Stomach (tissue), 9 donors: ENCODE data around the gene PTGES3L. TPM values are rescaled to one million over a fixed set of nuclear protein-coding genes. Genes with fewer than 3 reads are reported as not detected.

Experiments used
- DNase-seq, 2 donors: peaks; one replicate each; pipeline versions ENCODE4 v3.0.0 to v3.0.0-alpha.2; 2013 to 2019
- H3K27ac ChIP-seq, 5 donors: fragments of 200-600 bp in 4 of 5; sonication (generic) in 4 of 5; one replicate each; pipeline ENCODE4 v1.5.1; 2013 to 2019; ENCODE audit warnings: mild to moderate bottlenecking in 1 of 5, moderate library complexity in 1 of 5
- H3K27me3 ChIP-seq, 3 donors: fragments of 200-600 bp; sonication (generic); one replicate each; pipeline ENCODE4 v1.5.1; 2017 to 2019; ENCODE audit warnings: mixed run types in 1 of 3
- H3K36me3 ChIP-seq, 4 donors: fragments of 200-600 bp; sonication (generic); 1 replicate in 3 of 4; 2 replicates in 1 of 4; pipeline ENCODE4 v1.5.1; 2016 to 2019
- H3K4me1 ChIP-seq, 4 donors: fragments of 200-600 bp; sonication (generic); one replicate each; pipeline ENCODE4 v1.5.1; 2016 to 2019
- H3K4me3 ChIP-seq, 4 donors: fragments of 200-600 bp; sonication (generic) in 3 of 4; one replicate each; pipeline ENCODE4 v1.5.1; 2016 to 2019; ENCODE audit warnings: mild to moderate bottlenecking in 1 of 4
- H3K9me3 ChIP-seq, 4 donors: fragments of 200-600 bp; sonication (generic); one replicate each; pipeline ENCODE4 v1.5.1; 2016 to 2019
- CTCF ChIP-seq, 7 experiments: fragments of 450-650 bp in 4 of 7; fragments of 200-600 bp in 3 of 7; sonication (generic) in 3 of 7; IDR thresholded peaks; one replicate each; pipeline ENCODE4 v1.5.1; 2016 to 2019; ENCODE audit warnings: antibody characterized with exemption in 7 of 7, control low read depth in 2 of 7, mild to moderate bottlenecking in 1 of 7
- EP300 ChIP-seq: sonication (generic); formaldehyde crosslinking; IDR thresholded peaks from one replicate; pipeline ENCODE4 v1.6.1; 2017; ENCODE audit warnings: antibody characterized with exemption
- POLR2A ChIP-seq, 4 donors: fragments of 450-650 bp; IDR thresholded peaks; one replicate each; pipeline ENCODE4 v1.6.1; 2016; ENCODE audit warnings: antibody characterized with exemption in 4 of 4, control low read depth in 2 of 4, mild to moderate bottlenecking in 1 of 4, moderate library complexity in 1 of 4
- POLR2AphosphoS5 ChIP-seq, 3 donors: sonication (generic); formaldehyde crosslinking; IDR thresholded peaks; one replicate each; pipeline ENCODE4 v1.6.1; 2016; ENCODE audit warnings: antibody characterized with exemption in 3 of 3
- WGBS, 5 donors: extraction: QIAGEN DNeasy Blood & Tissue Kit in 3 of 5; methylation state at CpG; one replicate each; pipeline versions ENCODE4 v1.1.5 to v1.1.7; 2013 to 2018; 5-methylcytosine and 5-hydroxymethylcytosine counted together
- intact Hi-C: fragments of 100-400 bp; cut with DNase I; formaldehyde crosslinking; loops from one replicate; pipeline ENCODE4 v1.15.1; 2023; ENCODE audit warnings: low total_unique reads
- polyA plus RNA-seq, 3 donors: library from polyadenylated mRNA; stranded (reverse); fragments of 200-250 nt; gene quantifications; one replicate each; pipeline ENCODE4 v1.2.3, GENCODE V29; 2013
- total RNA-seq, 5 donors: library from RNA; depleted of rRNA; stranded (reverse); fragments of >200 nt; gene quantifications; one replicate each; pipeline versions ENCODE4 v1.1.0 to v1.2.3, GENCODE V29; 2014 to 2016
- donor health status: healthy with polysubstance abuse.
- donor health status: Bipolar disorder and iron deficiency.
- donor health status: healthy.

PTGES3L gene
- total and polyA plus RNA-seq, 8 donors: 1.3 to 9.8 (median 3.6) TPM; not detected in 3

GRCh38 chr17:42944211-42944610 lies 35.7 kb downstream of the PTGES3L start:
- intact Hi-C loops: loop anchor here (5.0 kb wide), 1 partner anchor 97 kb away; no protein-coding TSS in a partner anchor

GRCh38 chr17:42937712-42938596 lies 41.9 kb downstream of the PTGES3L start:
- TF ChIP-seq POLR2A (IDR thresholded peaks at IDR 0.05) (no peak), POLR2AphosphoS5 (IDR thresholded peaks at IDR 0.05) (no peak), EP300 (no peak), CTCF (IDR thresholded peaks at IDR 0.05) (peak in 5 of 7 experiments; percentile 23 to 60 (median 42))
- WGBS, 5 donors: 33 to 40% (median 35%) methylated on average over 9 of the region's 9 CpGs
- Histone ChIP-seq H3K36me3 (no peaks in the 10 kb centered on the region), H3K4me3 (no peak overlapping the region), H3K4me1 (peaks cover 0 to 7% (median 0%) of the 10 kb centered on the region in 4 donors), H3K9me3 (no peaks in the 10 kb centered on the region), H3K27me3 (no peaks in the 10 kb centered on the region), H3K27ac (no peak overlapping the region)
- DNase-seq: peak in 1 of 2 donors; percentile 82
- intact Hi-C loops: no loop called here

More at GRCh38 chr17:42944211-42944610, 35.7 kb downstream of the PTGES3L start:
- 36 to 53% (median 40%) methylated on average over 3 of the region's 3 CpGs for WGBS, 5 donors
- H3K4me1 ChIP-seq: peaks cover 0 to 15% (median 0%) of the 10 kb centered on the region in 4 donors
- DNase-seq: no peak
- H3K27ac ChIP-seq: no peak overlapping the region
- no peak overlapping the region for H3K4me3 ChIP-seq
- TF ChIP-seq POLR2AphosphoS5 (IDR thresholded peaks at IDR 0.05): no peak
- no peak for TF ChIP-seq CTCF (IDR thresholded peaks at IDR 0.05)
- TF ChIP-seq EP300: no peak
- TF ChIP-seq POLR2A (IDR thresholded peaks at IDR 0.05): no peak
- no peaks in the 10 kb centered on the region for H3K27me3 ChIP-seq
- peaks cover 4 to 15% (median 13%) of the 10 kb centered on the region in 4 donors for H3K36me3 ChIP-seq
- H3K9me3 ChIP-seq: no peaks in the 10 kb centered on the region

- Histone ChIP-seq H3K4me3 (no peak overlapping the region), H3K9me3 (no peaks in the 10 kb centered on the region), H3K27me3 (no peaks in the 10 kb centered on the region), H3K4me1 (peaks cover 6 to 17% (median 10%) of the 10 kb centered on the region in 4 donors), H3K27ac (peak overlapping the region in 3 of 5 donors; percentile 75 to 87 (median 84)), H3K36me3 (no peaks in the 10 kb centered on the region)
- no peak for DNase-seq
- TF ChIP-seq EP300 (no peak), POLR2AphosphoS5 (IDR thresholded peaks at IDR 0.05) (no peak), CTCF (IDR thresholded peaks at IDR 0.05) (no peak), POLR2A (IDR thresholded peaks at IDR 0.05) (no peak)
- intact Hi-C loops: no loop called here
- 87 to 100% (median 92%) methylated on average over 1 of the region's 1 CpG for WGBS, 5 donors
These were observed 50.4 kb downstream of the PTGES3L start for GRCh38 chr17:42929497-42929844.

GRCh38 chr17:42928714-42929496 lies 51.0 kb downstream of the PTGES3L start:
- Histone ChIP-seq H3K27me3 (no peaks in the 10 kb centered on the region), H3K4me1 (peaks cover 6 to 17% (median 10%) of the 10 kb centered on the region in 4 donors), H3K36me3 (no peaks in the 10 kb centered on the region), H3K27ac (peak overlapping the region; percentile 69 to 87 (median 75)), H3K9me3 (no peaks in the 10 kb centered on the region), H3K4me3 (no peak overlapping the region)
- 27 to 33% (median 30%) methylated on average over 9 of the region's 9 CpGs for WGBS, 5 donors
- TF ChIP-seq EP300 (no peak), POLR2AphosphoS5 (IDR thresholded peaks at IDR 0.05) (peak in 2 of 3 donors; percentile 35 to 80), POLR2A (IDR thresholded peaks at IDR 0.05) (no peak), CTCF (IDR thresholded peaks at IDR 0.05) (peak in 5 of 7 experiments; percentile 53 to 89 (median 74))
- intact Hi-C loops: no loop called here
- peak; percentile 36 to 88 for DNase-seq
